Activated CD4-positive, alpha-beta memory T cell treated with anti-CD3 and anti-CD28 coated beads for 36 hours (primary cell): ENCODE measurements around the gene UBR4. TPM values are rescaled to one million over a fixed set of nuclear protein-coding genes. Genes with fewer than 3 reads are reported as not detected.

Experiments used
- CTCF ChIA-PET: fragments of 350-600 bp; sonication (Branson Sonifier 250); formaldehyde crosslinking; loops from one replicate; lab custom pipeline; 2021; ENCODE audit warnings: antibody characterized with exemption, inconsistent platforms; lab: Charles Lee
- POLR2A ChIA-PET: fragments of 350-600 bp; sonication (Branson Sonifier 250); formaldehyde crosslinking; loops from one replicate; lab custom pipeline; 2021; ENCODE audit warnings: antibody characterized with exemption; lab: Charles Lee
- DNase-seq: peaks from one replicate; pipeline ENCODE4 v3.0.0-alpha.2; 2020
- H3K27ac Mint-ChIP-seq: one replicate; pipeline ENCODE4 v1.8.0; 2021; ENCODE audit warnings: mixed read lengths
- H3K27me3 Mint-ChIP-seq: one replicate; pipeline ENCODE4 v1.8.0; 2021; ENCODE audit warnings: mixed read lengths
- H3K36me3 Mint-ChIP-seq: one replicate; pipeline ENCODE4 v1.8.0; 2021; ENCODE audit warnings: mixed read lengths
- H3K4me1 Mint-ChIP-seq: one replicate; pipeline ENCODE4 v1.8.0; 2021; ENCODE audit warnings: low read depth, mixed read lengths
- H3K4me3 Mint-ChIP-seq: one replicate; pipeline ENCODE4 v1.8.0; 2021; ENCODE audit warnings: mild to moderate bottlenecking, mixed read lengths
- H3K9me3 Mint-ChIP-seq: one replicate; pipeline ENCODE4 v1.8.0; 2021; ENCODE audit warnings: mixed read lengths
- intact Hi-C: fragments of 100-400 bp; cut with micrococcal nuclease; formaldehyde crosslinking; loops from one replicate; pipeline ENCODE4 v1.15.1; 2023
- total RNA-seq, 2 experiments: library from RNA; stranded (reverse); gene quantifications; one replicate each; pipeline ENCODE4 v1.2.3, GENCODE V29; 2021

Gene UBR4
- total RNA-seq, 2 experiments from 2014 or later = 104 to 116 TPM

DNA sequence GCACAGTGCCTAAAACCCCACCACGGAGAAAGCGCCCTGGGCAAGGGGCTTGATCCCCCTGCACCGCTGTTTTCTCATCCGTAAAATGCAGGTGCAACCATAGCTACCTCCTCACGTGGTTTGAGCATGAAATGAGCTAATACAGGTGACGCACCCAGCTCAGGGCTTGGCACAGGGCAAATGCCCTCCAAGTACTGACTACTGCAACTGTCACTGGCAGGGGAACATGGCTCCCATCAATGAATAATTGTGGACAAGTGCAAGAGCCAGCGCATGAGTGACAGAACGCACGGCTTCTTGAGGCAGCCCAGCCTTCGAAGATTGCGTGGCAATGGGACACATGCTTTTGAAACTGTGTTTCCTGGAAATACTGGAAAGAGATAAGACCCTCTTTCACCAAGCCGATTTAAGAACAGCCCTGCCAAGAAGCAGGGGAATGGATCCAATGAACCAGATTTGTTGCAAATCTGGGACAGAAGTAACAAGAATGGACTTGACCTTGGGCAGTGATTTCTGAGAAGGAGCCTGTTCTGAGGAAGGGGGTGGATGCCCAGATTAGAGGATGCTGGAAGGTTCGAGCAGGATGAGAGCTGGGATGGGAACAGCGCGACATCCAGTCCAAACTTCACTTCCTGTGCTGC lies 160.8 kb downstream of the UBR4 start:
- Mint-ChIP-seq H3K4me1 (peaks cover 4% of the 10 kb centered on the region), H3K4me3 (no peak overlapping the region), H3K36me3 (no peaks in the 10 kb centered on the region), H3K9me3 (no peaks in the 10 kb centered on the region), H3K27ac (no peak overlapping the region), H3K27me3 (peaks cover 12% of the 10 kb centered on the region)
- CTCF ChIA-PET = no interaction called here
- intact Hi-C loops = no loop called here
- no peak for DNase-seq
- POLR2A ChIA-PET = no interaction called here

DNA sequence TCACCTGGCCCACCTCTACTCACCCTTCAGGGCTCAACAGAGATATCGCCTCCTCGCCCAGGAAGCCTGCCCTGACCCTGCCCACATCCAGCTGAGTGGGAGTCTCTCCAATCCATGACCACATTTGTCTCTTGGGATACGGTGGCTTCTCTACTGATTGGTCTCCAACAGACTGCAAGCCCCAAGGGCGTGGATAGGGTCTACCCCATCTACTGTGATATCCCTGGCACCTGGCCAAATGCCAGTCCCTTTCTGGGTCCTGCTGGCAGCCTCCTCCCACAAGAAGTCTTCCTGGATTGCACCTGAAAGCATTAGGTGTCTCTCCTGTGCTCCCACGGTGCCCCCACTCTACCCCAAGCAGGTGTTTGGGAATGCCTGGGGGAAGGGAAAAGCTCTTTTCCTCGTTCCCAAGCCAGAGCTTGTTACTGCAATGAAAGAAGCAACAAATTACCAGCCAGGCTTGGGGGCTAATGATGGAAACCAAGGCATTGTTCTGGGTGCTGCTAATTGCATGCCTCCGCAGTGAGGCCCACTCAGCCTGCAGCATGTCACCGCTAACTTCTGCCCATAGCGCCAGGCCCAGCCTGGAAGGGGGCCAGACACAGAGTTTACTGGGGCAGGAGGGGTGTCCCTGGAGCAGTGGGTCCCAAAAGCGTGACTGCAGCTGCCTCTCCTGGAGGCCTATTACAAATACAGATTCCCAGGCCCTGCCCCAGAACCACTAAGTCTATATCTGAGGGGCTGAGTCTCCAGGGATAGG lies 162.9 kb downstream of the UBR4 start:
- intact Hi-C loops = no loop called here
- Mint-ChIP-seq H3K27me3 (peaks cover 9% of the 10 kb centered on the region), H3K4me1 (peaks cover 8% of the 10 kb centered on the region), H3K4me3 (no peak overlapping the region), H3K9me3 (no peaks in the 10 kb centered on the region), H3K36me3 (no peaks in the 10 kb centered on the region), H3K27ac (no peak overlapping the region)
- POLR2A ChIA-PET = no interaction called here
- no peak for DNase-seq
- CTCF ChIA-PET = interaction anchor here (1.2 to 1.6 kb wide), 3 partner anchors 96 to 163 kb away, joined by 3 to 5 read pairs (median 4); no protein-coding TSS in a partner anchor

DNA sequence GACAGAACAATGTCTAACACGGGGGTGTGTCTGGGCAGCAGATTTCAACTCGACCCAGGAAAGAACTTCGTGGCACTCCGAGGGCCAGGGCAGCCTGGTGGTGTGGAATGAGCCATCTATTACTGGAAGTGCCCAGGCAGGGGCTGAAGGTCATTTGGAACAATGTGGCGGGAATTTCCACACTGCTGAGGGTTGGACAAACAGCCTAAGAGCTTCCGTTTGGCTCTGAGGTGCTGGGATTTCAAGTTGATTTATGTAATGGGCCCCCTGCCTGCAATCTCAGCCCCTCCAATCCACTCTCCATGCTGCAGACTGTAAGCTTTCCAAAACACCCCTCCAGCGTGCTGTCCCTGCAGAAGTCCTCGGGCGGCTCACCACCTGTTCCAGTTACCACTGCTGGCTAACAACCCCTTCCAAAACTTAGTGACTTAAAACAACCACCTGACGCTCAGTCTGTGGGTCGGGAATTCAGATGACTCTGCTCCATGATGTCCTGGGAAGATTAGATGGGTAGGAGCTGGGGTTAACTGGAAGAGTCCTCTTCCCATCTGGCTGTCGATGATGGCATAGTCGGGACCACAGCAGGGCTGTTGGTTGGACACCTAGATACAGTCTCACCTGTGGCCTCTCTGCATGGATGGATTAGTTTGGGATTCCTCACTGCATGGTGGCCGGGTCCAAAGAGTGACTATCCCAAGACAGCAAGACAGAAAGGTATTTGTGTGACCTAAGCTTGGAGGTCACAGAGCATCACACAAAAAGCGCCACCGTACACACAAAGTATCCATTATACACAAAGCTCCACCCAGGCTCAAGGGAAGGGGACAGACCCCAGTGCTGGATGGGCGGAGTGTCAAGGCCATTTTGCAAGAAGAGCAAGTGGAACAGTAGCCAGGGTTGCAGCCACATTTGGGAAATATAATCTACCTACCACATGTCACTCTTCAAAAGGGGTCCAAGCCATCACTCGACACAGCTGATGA lies 163.9 kb downstream of the UBR4 start:
- CTCF ChIA-PET = interaction anchor here (1.6 kb wide), 1 partner anchor 133 kb away, joined by 5 read pairs; no protein-coding TSS in a partner anchor
- intact Hi-C loops = no loop called here
- H3K36me3 Mint-ChIP-seq = no peaks in the 10 kb centered on the region
- no peak overlapping the region for H3K27ac Mint-ChIP-seq
- H3K4me3 Mint-ChIP-seq = no peak overlapping the region
- no peaks in the 10 kb centered on the region for H3K9me3 Mint-ChIP-seq
- peaks cover 8% of the 10 kb centered on the region for H3K4me1 Mint-ChIP-seq
- peaks cover 9% of the 10 kb centered on the region for H3K27me3 Mint-ChIP-seq
- no peak for DNase-seq
- POLR2A ChIA-PET = no interaction called here

DNA sequence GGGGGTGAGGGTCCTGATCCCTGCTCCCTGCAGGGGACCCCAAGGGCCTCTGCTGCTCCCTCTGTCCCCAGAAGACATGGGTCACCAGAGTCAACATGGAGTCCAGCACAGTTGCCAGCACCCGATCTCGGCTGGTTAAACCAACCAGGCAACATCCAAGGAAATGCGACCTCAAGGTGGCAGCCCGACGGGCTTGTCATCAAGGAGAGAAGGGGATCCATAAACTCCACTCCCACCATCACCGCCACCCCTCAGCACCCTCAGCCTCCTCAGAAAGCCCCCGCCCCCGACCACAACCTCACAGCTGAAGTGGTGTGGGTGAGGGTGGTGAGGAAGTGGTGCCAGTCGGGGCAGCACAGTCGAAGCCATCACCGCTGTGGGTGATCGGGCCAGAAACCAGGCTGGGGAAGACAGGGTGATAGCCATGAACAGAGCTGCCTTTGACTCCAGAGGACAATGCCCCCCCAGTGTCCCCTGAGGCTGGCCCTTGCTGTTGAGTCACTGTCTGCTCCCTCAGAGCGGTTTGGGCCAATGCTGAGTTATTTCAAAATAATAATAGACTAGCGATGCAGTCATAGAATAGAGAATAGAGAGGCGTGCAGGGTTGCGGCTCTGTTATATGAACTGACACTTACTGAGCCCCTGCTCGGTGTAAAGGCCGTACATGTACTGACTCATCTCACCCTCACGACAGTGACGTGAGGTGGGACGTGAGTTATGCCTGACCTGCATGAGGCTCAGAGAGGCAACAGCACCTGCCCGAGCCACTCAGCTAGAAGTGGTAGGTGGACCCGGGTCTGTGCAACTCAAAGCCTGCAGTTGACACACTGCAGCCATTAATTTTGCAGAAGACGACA lies 164.9 kb downstream of the UBR4 start:
- DNase-seq = peak; percentile 46
- H3K4me3 Mint-ChIP-seq = no peak overlapping the region
- POLR2A ChIA-PET = no interaction called here
- CTCF ChIA-PET = interaction anchor here (1.0 to 1.6 kb wide), 2 partner anchors 10 to 132 kb away, joined by 3 to 5 read pairs; no protein-coding TSS in a partner anchor
- intact Hi-C loops = no loop called here
- H3K4me1 Mint-ChIP-seq = peaks cover 8% of the 10 kb centered on the region
- no peaks in the 10 kb centered on the region for H3K9me3 Mint-ChIP-seq
- no peak overlapping the region for H3K27ac Mint-ChIP-seq
- H3K36me3 Mint-ChIP-seq = no peaks in the 10 kb centered on the region
- peaks cover 11% of the 10 kb centered on the region for H3K27me3 Mint-ChIP-seq

DNA sequence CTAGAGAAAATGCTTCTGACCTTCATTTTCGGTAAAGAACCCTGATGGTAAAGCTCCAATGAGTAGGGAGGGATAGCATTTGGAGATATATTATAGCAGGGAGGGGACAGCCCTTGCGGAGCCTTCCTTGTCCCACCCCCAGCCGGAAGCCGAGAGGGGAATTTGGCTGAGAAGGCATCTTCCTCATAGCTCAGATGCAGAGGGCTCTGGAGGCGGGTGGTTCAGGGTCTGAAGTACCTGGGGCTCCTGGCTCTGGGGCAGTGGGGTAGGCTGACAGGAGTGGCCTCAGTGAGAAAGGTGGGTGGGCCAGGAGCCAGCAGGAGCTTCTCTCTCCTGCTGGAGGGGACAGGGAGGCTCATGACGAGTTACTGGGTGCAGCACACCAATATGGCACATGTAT lies 165.6 kb downstream of the UBR4 start:
- ChIA-PET POLR2A (no interaction called here), CTCF (interaction anchor here (1.0 to 1.6 kb wide), 2 partner anchors 10 to 160 kb away, joined by 3 to 7 read pairs; no protein-coding TSS in a partner anchor)
- no peaks in the 10 kb centered on the region for H3K9me3 Mint-ChIP-seq
- intact Hi-C loops = no loop called here
- no peaks in the 10 kb centered on the region for H3K36me3 Mint-ChIP-seq
- DNase-seq = no peak
- H3K27ac Mint-ChIP-seq = no peak overlapping the region
- H3K27me3 Mint-ChIP-seq = peaks cover 16% of the 10 kb centered on the region
- peaks cover 8% of the 10 kb centered on the region for H3K4me1 Mint-ChIP-seq
- H3K4me3 Mint-ChIP-seq = no peak overlapping the region

DNA sequence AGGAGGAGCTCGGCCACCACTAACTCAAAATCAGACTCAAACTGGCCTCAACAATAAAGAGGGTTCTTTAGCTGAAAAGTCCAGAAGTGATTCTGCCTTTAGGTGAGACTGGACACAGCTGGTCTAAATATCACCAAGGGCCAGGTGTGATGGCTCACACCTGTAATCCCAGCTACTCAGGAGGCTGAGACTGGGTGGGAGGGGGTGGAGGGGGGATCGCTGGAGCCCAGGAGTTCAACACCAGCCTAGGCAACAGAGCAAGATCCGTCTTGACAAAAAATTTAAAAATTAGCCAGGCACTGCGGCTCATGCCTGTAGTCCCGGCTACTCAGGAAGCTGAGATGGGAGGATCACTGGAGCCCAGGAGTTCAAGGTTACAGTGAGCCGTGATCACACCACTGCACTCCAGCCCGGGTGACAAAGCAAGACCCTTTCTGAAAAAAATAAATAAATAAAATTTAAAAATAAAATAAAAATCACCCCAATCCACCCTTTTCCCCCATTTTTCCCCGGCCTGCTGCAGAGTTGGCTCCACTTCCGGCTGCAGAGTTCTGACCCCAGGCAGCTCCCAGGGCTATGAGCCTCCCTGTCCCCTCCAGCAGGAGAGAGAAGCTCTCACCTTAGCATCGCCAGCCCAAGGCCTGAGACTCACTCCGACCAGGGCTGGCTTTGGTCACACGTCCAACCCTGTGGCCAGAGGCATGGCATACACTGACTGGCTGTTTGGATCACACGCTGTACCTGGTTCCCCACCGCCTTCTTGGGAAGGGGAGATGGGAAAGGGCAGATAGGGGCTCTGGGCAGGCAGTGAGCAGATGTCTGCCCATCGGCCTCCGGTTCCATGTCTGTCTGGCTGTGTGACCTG lies 166.3 kb downstream of the UBR4 start:
- H3K4me3 Mint-ChIP-seq = no peak overlapping the region
- H3K4me1 Mint-ChIP-seq = peaks cover 8% of the 10 kb centered on the region
- ChIA-PET CTCF (interaction anchor here (1.0 to 1.6 kb wide), 3 partner anchors 9 to 160 kb away, joined by 3 to 7 read pairs (median 3); no protein-coding TSS in a partner anchor), POLR2A (no interaction called here)
- H3K27me3 Mint-ChIP-seq = peaks cover 16% of the 10 kb centered on the region
- no peaks in the 10 kb centered on the region for H3K9me3 Mint-ChIP-seq
- intact Hi-C loops = no loop called here
- H3K36me3 Mint-ChIP-seq = no peaks in the 10 kb centered on the region
- no peak overlapping the region for H3K27ac Mint-ChIP-seq
- no peak for DNase-seq

DNA sequence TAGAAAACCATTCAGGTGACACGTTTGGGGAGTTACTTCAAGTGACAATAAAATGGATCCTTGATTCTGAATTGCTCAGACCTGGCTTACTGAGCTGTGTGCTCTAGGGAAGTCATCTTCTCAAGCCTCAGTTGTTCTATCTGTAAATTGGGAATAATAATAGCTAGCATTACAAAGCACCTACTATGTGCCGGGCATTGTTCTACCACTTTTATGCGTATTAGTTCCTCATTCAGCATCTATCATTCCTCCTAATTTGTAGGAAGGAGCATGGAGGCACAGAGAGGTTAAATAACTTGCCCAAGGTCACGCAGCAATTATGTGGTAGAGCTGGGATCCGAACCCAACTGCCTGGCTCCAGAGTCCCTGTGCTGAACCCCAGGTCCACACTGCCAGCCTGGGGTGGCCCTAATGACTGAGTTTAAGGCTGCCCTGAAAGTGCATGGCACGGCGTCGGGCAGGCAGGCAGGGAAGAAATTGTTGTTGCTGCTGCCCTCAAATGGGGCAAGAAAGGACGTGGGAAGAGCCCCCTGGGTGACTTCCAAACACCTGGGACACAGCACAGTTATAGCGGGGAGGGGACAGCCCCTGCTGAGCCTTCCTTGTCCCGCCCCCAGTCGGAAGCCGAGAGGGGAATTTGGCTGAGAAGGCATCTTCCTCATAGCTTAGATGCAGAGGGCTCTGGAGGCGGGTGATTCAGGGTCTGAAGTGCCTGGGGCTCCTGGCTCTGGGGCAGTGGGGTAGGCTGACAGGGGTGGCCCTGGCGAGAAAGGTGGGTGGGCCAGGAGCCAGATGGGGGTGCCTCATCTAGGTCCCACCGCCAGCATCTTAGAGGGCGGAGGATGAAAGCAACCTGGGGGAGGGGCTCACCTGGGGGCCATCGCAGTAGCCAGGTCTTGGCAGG lies 167.1 kb downstream of the UBR4 start:
- peaks cover 8% of the 10 kb centered on the region for H3K4me1 Mint-ChIP-seq
- no peak overlapping the region for H3K4me3 Mint-ChIP-seq
- no peaks in the 10 kb centered on the region for H3K9me3 Mint-ChIP-seq
- DNase-seq = peak; percentile 58
- H3K27ac Mint-ChIP-seq = no peak overlapping the region
- peaks cover 16% of the 10 kb centered on the region for H3K27me3 Mint-ChIP-seq
- intact Hi-C loops = no loop called here
- ChIA-PET POLR2A (no interaction called here), CTCF (interaction anchor here (0.7 to 1.6 kb wide), 3 partner anchors 70 to 159 kb away, joined by 3 to 7 read pairs (median 3); no protein-coding TSS in a partner anchor)
- no peaks in the 10 kb centered on the region for H3K36me3 Mint-ChIP-seq

DNA sequence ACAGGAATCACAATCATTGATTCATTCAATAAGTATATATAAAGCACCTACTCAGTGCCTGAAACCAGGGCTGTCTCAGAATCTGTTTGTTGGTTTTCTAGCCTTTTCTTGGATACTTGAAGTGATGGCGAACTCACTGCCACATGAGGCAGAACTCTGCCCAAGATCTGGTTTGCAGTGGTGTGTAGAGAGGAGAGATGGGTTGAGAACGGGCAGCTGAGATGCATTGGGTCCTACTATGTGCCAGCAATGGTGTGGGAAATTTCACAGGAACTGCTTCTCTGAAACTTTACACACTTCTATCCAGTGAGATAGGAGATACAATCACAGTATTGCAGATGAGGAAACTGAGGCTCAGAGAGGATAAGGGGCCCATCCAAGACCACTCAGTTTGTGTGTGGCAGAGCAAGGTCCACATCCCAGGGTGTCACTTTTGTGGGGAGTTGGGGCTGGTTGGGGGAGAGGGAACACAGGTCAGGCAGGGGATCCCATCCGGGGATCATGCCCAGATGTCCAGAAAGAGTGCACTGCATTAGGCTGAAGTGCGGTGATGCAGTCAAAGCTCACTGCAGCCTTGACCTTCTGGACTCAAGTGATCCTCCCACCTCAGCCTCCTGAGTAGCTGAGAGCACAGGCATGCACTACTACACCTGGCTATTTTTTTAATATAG lies 169.9 kb downstream of the UBR4 start:
- H3K4me3 Mint-ChIP-seq = no peak overlapping the region
- POLR2A ChIA-PET = no interaction called here

DNA sequence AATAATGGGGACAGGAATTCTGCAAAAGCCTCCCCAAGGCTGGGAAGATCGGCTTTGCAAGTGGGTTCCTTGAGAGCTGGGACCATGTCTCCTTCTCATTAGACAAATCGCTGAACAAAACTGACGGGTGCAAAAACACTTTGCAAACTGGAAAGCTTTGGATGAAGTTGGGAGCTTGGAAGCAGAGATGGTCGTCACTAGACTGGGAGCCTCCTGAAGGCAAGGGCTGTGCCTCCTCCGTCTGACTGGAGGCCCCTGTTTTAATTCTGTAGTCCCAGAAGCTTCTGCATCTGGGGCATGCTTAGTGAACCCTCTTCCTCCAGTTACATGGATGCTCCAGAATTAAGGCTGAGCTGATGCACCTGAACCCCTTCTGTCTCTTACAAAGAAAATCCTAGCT lies 171.3 kb downstream of the UBR4 start:
- Mint-ChIP-seq H3K27ac (no peak overlapping the region), H3K27me3 (peaks cover 11% of the 10 kb centered on the region), H3K9me3 (no peaks in the 10 kb centered on the region), H3K4me3 (no peak overlapping the region), H3K4me1 (peaks cover 4% of the 10 kb centered on the region), H3K36me3 (no peaks in the 10 kb centered on the region)
- CTCF ChIA-PET = no interaction called here
- DNase-seq = no peak
- intact Hi-C loops = no loop called here
- POLR2A ChIA-PET = no interaction called here

More for the DNA sequence above, 169.9 kb downstream of the UBR4 start:
- Mint-ChIP-seq H3K4me1 (peaks cover 4% of the 10 kb centered on the region), H3K9me3 (no peaks in the 10 kb centered on the region), H3K27ac (no peak overlapping the region), H3K27me3 (peaks cover 11% of the 10 kb centered on the region), H3K36me3 (no peaks in the 10 kb centered on the region)
- DNase-seq = no peak
- intact Hi-C loops = no loop called here
- CTCF ChIA-PET = interaction anchor here (1.7 kb wide), 1 partner anchor 127 kb away, joined by 6 read pairs; no protein-coding TSS in a partner anchor
